OCI-LY3 (cell line): ENCODE results near the gene CBLL1.

Experiments
- EZH2phosphoT487 ChIP-seq: fragments of 200-600 bp; shearing (Covaris generic); IDR thresholded peaks from 2 replicates; pipeline ENCODE4 v1.6.1; 2018; ENCODE audit warnings: antibody characterized with exemption, mixed run types, low read depth
- TF ChIP-seq, protein P1 (sequence below): fragments of 200-600, 300-600 bp; sonication (generic); IDR thresholded peaks from 2 replicates; pipeline ENCODE4 v1.5.1; 2014; ENCODE audit warnings: antibody characterized with exemption, low read length, low read depth

DNA sequence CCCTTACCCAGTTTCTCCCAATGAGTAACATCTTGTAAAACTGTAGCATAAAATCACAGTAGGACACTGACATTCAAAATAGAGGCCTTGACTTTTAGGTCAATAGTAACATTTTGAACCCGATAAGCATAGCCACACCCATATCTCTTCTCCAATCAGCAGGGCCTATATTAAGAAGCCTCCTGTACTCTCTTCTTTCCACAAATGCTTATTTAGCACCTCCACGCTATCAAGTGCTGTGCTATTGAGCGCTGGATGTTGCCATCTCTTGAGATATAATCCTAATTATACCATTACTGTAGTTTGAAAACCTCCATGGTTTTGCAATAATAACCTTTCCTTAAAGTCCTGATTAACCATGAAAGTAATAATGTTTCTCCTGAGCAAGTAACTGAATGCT is 40.1 kb upstream of the CBLL1 start:
- TF ChIP-seq, protein P1, sequence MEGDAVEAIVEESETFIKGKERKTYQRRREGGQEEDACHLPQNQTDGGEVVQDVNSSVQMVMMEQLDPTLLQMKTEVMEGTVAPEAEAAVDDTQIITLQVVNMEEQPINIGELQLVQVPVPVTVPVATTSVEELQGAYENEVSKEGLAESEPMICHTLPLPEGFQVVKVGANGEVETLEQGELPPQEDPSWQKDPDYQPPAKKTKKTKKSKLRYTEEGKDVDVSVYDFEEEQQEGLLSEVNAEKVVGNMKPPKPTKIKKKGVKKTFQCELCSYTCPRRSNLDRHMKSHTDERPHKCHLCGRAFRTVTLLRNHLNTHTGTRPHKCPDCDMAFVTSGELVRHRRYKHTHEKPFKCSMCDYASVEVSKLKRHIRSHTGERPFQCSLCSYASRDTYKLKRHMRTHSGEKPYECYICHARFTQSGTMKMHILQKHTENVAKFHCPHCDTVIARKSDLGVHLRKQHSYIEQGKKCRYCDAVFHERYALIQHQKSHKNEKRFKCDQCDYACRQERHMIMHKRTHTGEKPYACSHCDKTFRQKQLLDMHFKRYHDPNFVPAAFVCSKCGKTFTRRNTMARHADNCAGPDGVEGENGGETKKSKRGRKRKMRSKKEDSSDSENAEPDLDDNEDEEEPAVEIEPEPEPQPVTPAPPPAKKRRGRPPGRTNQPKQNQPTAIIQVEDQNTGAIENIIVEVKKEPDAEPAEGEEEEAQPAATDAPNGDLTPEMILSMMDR = no peak
- no peak for TF ChIP-seq EZH2phosphoT487
